ENCODE measurements around the gene CBS.
"Not testable (repeated sequence)": the region's sequence is repeated elsewhere in the genome, so short reads cannot be mapped to it uniquely, and the experiment has no call there.

GRCh38 chr21:43064265-43064917, 11.2 kb downstream of the CBS start:
- TF ChIP-seq CTCF, POLR2A, EP300 (IDR thresholded peaks at IDR 0.05): not testable (repeated sequence)

Measured in tibial nerve (tissue), 4 donors.